ENCODE measurements around the gene PRKN.

The PRKN gene

DNA sequence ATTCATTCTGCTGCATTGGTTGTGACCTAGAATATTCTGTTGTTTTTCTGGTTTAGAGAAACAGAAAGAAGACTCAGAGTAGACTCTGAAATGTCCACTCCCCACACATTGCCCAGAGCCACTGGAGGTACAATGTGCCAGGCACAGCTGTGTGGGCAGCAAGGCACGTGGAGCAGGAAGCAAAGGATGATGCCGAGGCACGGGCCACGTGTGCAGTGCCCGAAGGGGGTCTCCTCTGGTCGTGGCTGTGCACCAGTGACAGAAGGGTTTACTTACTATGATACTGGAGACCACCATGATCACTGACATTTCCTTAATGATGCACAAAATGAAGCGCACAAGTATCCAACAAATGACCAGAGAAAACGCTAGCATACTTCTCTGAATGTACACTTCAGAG, 488.9 kb downstream of the PRKN start:
- DNase-seq (ENCODE audit: low read depth) = no peak

GRCh38 chr6:162237331-162237730, 490.2 kb downstream of the PRKN start:
- no peak for DNase-seq (ENCODE audit: low read depth)

DNA sequence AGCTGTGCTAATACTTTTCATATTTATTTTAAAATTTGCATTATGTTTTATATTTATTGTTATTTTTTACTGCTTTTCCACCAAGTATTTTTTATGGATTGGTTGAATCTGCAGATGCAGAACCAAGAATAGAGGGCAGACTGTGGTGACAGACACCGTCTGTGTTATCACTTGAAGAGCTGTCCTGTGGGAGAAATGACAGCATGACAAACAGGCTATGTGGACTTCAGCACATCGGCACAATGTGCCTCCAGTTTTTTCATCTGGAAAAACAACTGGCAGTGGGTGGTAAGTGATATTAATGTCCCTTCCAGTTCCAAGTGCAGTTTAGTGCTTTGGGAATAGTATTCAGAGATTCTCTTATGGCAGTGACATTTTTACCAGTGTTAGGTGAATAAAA, 492.9 kb downstream of the PRKN start:
- DNase-seq (ENCODE audit: low read depth) = no peak

DNA sequence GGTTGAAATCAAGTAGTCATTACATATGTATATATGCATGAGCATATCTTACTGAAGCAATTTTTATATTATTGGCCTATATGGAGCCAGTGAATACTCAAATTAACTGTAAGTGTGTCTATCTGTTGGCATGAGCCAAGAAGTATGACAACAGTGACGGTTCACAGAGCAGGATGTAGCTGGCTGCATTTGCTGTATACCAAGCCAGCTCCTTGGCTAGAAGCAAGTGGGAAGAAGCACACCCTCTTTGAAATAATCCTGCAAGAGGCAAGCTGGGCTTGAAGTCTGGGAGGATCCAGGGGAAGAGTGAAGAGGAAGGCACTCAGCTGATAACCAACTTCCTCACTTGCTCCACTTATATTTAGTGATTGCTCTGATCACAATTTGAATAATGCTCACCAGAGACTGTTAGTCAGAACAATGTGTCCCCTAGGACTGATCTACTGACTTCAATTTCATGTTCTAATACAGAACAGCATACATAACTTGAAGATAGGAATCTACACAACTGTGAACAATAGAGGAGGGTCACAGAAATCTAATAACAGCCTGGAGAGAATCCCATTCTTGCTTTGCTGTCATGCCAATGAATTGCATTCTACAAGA, 497.3 kb downstream of the PRKN start:
- DNase-seq (ENCODE audit: low read depth) = no peak

GRCh38 chr6:162229093-162229492, 498.5 kb downstream of the PRKN start:
- DNase-seq (ENCODE audit: low read depth) = no peak

GRCh38 chr6:162226803-162227202, 500.8 kb downstream of the PRKN start:
- DNase-seq (ENCODE audit: low read depth) = no peak

GRCh38 chr6:162222521-162222920, 505.0 kb downstream of the PRKN start:
- no peak for DNase-seq (ENCODE audit: low read depth)

GRCh38 chr6:162220876-162221275, 506.7 kb downstream of the PRKN start:
- DNase-seq (ENCODE audit: low read depth) = no peak

DNA sequence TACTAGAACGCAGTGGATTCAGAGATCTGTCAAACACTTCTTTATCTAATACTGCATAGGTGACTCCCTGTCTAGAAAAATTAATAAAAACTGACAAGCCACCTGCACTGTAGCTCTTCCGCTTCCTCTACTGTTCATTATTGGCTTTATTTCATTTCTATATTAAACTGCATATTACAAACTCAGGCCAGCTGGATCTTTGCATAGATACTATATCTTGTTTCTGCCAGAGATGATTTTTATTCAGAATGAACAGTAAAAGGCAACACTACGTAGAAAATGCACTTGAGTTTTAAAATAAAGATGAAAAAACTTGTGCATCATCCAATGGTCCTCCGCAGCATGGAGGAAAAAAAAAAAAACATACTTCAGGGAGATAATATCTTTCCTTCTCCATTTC, 508.3 kb downstream of the PRKN start:
- no peak for DNase-seq (ENCODE audit: low read depth)

DNA sequence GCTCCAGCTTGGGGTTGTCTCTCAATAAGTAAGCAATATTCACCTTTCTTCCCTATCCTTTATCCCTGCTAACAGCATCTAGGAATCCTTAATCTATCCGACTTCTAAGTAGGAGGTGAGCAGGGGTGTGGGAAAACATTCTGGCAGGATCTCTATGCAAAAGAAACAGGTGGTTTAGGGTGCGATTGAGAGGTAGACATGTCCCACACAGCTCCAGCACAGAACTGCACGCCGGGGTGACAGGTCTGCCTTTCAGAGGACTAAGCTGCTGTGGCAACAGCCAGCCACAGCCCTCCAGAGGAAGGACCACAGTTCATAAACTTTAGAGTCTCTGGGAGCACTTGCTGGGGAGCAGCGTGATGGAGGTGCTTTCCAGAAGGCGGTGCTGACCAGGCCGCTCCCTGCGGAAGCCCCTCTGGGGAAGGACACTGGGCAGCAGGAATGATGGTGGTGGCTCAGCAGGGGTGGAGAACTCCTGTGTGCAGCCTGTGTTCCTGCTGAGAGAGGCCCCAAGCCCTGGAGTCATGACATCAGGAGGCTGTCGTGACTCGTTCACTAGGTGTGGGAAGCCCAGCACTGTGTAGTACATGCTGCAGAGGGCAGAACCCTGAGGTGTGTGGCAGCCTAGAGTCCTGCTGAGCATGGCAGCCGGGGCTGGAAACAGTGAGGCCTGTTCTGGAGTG, 509.6 kb downstream of the PRKN start:
- no peak for DNase-seq (ENCODE audit: low read depth)

DNA sequence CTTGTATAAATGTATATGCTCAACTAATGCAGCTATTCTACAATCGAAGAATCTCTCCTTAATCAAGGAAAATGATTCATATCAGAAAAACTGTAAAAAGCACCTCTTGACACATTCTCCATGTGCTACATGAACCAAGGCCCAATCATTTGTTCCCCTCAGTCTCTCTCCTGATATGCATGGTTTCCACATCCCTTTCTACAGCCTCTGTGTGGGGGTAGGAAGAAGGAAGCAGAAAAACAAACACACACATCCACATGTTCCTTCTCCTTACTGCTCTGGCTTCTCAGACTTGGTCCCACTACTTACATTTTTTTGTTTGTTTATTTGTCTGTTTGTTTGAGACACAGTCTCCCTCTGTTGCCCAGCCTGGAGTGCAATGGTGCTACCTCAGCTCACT, 510.5 kb downstream of the PRKN start:
- no peak for DNase-seq (ENCODE audit: low read depth)

- no peak for DNase-seq (ENCODE audit: low read depth)
These were observed 515.8 kb downstream of the PRKN start for GRCh38 chr6:162211777-162212176.

- DNase-seq (ENCODE audit: low read depth) = no peak
These were observed 516.5 kb downstream of the PRKN start for GRCh38 chr6:162211022-162211421.

DNA sequence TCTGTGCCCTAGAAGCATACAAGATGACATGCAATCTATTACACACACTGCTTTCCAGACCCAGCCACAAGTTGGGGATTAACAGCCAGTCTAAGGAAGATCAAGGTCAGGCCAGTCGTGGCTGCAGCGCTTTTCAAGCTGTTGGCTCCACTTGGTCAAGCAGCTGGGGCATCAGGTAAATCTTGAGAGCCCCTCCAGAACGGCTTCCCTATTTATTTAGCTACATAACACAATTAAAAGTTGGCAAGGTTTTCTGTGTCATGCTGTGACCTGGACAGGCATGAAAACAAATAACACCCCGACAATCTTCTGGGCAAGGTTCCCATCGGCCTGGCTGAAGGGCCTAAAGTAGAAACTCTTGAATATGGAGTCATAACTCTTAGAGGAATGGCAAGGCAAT, 524.3 kb downstream of the PRKN start:
- no peak for DNase-seq (ENCODE audit: low read depth)

DNA sequence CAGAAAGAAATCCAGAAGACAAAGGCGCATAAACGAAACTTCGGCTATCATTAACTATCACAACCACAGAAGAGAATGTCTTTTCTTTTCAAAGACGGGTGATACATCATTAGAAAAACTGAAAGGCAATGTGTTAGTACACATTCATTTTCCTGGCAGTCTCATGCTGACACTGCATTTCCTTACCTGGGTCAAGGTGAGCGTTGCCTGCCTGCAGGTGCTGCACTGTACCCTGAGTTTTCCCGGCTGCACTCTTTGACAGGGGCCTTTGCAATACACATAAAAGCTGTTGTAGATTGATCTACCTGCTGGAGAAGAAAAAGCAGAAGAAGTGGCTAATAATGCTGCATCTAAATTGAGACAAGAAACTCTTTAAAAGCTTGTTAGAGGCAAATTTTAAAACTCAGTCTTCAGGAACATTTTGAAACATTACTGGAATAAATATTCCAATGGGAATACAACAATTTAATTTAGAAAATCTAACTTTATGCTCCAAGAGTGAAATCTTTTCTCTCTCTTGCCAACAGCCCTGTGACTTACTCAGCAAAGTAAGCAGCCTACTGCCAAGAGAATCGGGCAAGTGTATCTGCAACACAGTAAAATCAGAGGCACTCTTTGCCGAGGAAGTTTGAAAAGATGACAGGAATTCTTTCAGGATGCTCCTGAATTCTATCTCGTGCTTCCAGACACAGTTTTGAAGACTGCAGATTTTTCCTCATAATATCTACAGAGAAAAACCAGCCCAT, 526.4 kb downstream of the PRKN start:
- no peak for DNase-seq (ENCODE audit: low read depth)

- no peak for DNase-seq (ENCODE audit: low read depth)
These were observed 527.5 kb downstream of the PRKN start for GRCh38 chr6:162200041-162200440.

DNA sequence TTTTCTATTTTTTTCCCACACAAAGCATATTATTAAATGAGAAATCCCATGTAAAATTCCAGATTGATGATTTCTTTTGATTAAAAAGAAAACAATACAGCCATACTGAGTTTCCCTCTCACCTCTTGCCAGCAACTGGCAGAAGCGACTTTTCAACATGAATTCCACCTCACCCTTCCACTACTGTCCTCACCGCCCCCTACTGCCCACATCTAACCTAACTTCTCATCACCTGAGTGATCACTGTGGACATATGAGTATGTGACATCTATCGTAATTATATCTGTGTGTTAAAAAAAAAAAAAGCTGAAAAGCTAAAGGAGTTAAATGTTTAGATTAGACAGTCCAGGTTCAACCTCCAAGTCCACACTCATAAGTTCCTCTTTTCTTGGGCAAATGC, 528.6 kb downstream of the PRKN start:
- no peak for DNase-seq (ENCODE audit: low read depth)

DNA sequence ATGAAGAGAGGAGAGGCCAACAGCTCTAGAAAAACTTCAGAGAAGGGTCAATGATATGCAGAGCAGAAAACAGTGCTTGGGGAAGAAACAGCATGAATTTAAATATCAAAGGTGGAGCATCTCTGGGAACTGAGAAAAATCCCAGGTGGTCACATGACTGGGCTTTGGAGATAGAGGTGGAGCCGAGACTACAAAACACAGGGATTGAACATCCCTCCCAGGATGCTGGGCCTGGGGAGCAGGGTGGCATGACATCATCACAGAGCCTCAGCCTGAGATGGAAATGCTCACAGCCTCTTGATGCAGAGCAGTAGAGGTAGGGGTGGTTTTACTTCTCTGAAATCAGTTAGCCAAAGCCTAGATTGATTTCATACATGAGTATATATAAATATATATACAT, 529.5 kb downstream of the PRKN start:
- no peak for DNase-seq (ENCODE audit: low read depth)

GRCh38 chr6:162195441-162195840, 532.1 kb downstream of the PRKN start:
- no peak for DNase-seq (ENCODE audit: low read depth)

- DNase-seq (ENCODE audit: low read depth) = no peak
These were observed 536.6 kb downstream of the PRKN start for GRCh38 chr6:162190981-162191380.

GRCh38 chr6:162187168-162187935, 540.2 kb downstream of the PRKN start:
- no peak for DNase-seq (ENCODE audit: low read depth)

DNA sequence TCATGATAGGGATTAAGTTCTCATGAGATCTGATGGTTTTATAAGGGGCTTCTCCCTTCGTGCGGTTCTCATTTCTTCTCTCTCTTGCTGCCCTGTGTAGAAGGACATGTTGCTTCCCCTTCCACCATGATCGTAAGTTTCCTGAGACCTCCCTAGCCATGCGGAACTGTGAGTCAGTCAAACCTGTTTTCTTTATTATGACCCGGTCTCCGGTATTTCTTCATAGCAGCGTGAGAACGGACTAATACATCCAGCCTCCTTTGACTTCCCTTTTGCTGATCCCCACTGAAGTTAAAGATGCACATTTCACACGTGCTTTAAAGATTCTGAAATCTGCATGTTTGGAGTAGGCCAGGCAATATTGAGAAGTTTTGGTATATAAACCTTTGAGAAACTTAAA, 543.1 kb downstream of the PRKN start:
- peak; percentile 12 for DNase-seq (ENCODE audit: low read depth)

Measured in iris pigment epithelial cell (primary cell).